GM21526 (cell line): ENCODE results near the gene ARL4C.

Source experiments
- ATAC-seq: cut with Tn5 transposase; IDR thresholded peaks from one replicate; pipeline ENCODE4 v1.9.1; 2021; ENCODE audit warnings: moderate library complexity; ENCODE audit not compliant: unreplicated experiment, low FRiP score

ARL4C gene

GRCh38 chr2:234496835-234497593 is at the start of gene ARL4C:
Gene ARL4C (minus strand): TSS chr2:234497081. CDS start chr2:234496586, 495 bp downstream.
- peak; percentile 51 for ATAC-seq

- no peak for ATAC-seq
Measured at GRCh38 chr2:234544659-234545611, 48.1 kb upstream of the ARL4C start.

- ATAC-seq, result no peak
Measured at GRCh38 chr2:234542742-234543141, 45.9 kb upstream of the ARL4C start.

- ATAC-seq, result no peak
Measured at GRCh38 chr2:234537929-234538328, 41.0 kb upstream of the ARL4C start.

GRCh38 chr2:234536178-234536965 is 39.5 kb upstream of the ARL4C start:
- ATAC-seq, result no peak

GRCh38 chr2:234535464-234535863 is 38.6 kb upstream of the ARL4C start:
- ATAC-seq, result no peak

- no peak for ATAC-seq
Measured at GRCh38 chr2:234534515-234534914, 37.6 kb upstream of the ARL4C start.

GRCh38 chr2:234533626-234534025 is 36.7 kb upstream of the ARL4C start:
- ATAC-seq, result no peak

- ATAC-seq, result no peak
Measured at GRCh38 chr2:234528410-234529148, 31.7 kb upstream of the ARL4C start.

- ATAC-seq, result no peak
Measured at GRCh38 chr2:234526711-234527110, 29.8 kb upstream of the ARL4C start.

GRCh38 chr2:234521536-234521935 is 24.7 kb upstream of the ARL4C start:
- no peak for ATAC-seq

- no peak for ATAC-seq
Measured at GRCh38 chr2:234518986-234519642, 22.2 kb upstream of the ARL4C start.

GRCh38 chr2:234517971-234518370 is 21.1 kb upstream of the ARL4C start:
- ATAC-seq, result no peak

- ATAC-seq, result no peak
Measured at GRCh38 chr2:234514873-234515638, 18.2 kb upstream of the ARL4C start.

- no peak for ATAC-seq
Measured at GRCh38 chr2:234514099-234514498, 17.2 kb upstream of the ARL4C start.

GRCh38 chr2:234512884-234513669 is 16.2 kb upstream of the ARL4C start:
- ATAC-seq, result no peak

- no peak for ATAC-seq
Measured at GRCh38 chr2:234502919-234503285, 6.0 kb upstream of the ARL4C start.

GRCh38 chr2:234502285-234502918 is 5.5 kb upstream of the ARL4C start:
- no peak for ATAC-seq
